A549 (cell line): ENCODE data around the gene RASGRP1.

Experiments
- CBX2 ChIP-seq: fragments of 200-600 bp; sonication (generic); IDR thresholded peaks from 2 replicates; pipeline ENCODE4 v1.6.1; 2016; ENCODE audit warnings: low read depth, mild to moderate bottlenecking, borderline replicate concordance
- CEBPB ChIP-seq, 2 experiments: fragments of >200 bp in 1 of 2; sonication (Bioruptor Twin) in 1 of 2; formaldehyde crosslinking in 1 of 2; IDR thresholded peaks; 2 replicates each; pipeline ENCODE4 v1.6.1; 2012 to 2016
- CHD4 ChIP-seq: fragments of 200-600 bp; sonication (generic); IDR thresholded peaks from 2 replicates; pipeline ENCODE4 v1.6.1; 2016; ENCODE audit warnings: antibody characterized with exemption, mild to moderate bottlenecking, borderline replicate concordance
- CTCF ChIP-seq: fragments of >200 bp; sonication (Bioruptor Twin); formaldehyde crosslinking; IDR thresholded peaks from 3 replicates; pipeline ENCODE4 v1.5.1; 2016
- EP300 ChIP-seq, 2 experiments: fragments of >200 bp; sonication (Bioruptor Twin); formaldehyde crosslinking; IDR thresholded peaks; 2 replicates in 1 of 2; 3 replicates in 1 of 2; pipeline ENCODE4 v1.6.1; 2016 to 2017
- ESRRA ChIP-seq: fragments of 150-350 bp; IDR thresholded peaks from 2 replicates; pipeline ENCODE4 v1.6.1; 2014; ENCODE audit warnings: mild to moderate bottlenecking, low read length, borderline replicate concordance
- FOXS1 ChIP-seq: fragments of 250-450 bp; sonication (Bioruptor Pico); IDR thresholded peaks from 2 replicates; pipeline ENCODE4 v1.5.0; 2020; ENCODE audit warnings: mild to moderate bottlenecking, moderate library complexity
- GATA3 ChIP-seq: IDR thresholded peaks from 2 replicates; pipeline ENCODE4 v1.6.1; 2012; ENCODE audit warnings: borderline replicate concordance
- HMGXB4 ChIP-seq: fragments of 250-450 bp; sonication (Bioruptor Pico); IDR thresholded peaks from 2 replicates; pipeline ENCODE4 v1.5.0; 2021; ENCODE audit warnings: mild to moderate bottlenecking, moderate library complexity, borderline replicate concordance
- JUNB ChIP-seq: fragments of >200 bp; sonication (Bioruptor Twin); formaldehyde crosslinking; IDR thresholded peaks from 2 replicates; pipeline ENCODE4 v1.6.1; 2016
- KDM1A ChIP-seq: fragments of 200-600 bp; sonication (generic); IDR thresholded peaks from 2 replicates; pipeline ENCODE4 v1.6.1; 2016; ENCODE audit warnings: low read depth, mild to moderate bottlenecking
- POLR2A ChIP-seq: IDR thresholded peaks from 2 replicates; pipeline ENCODE4 v1.6.1; 2012; ENCODE audit warnings: mild to moderate bottlenecking, low read length
- REST ChIP-seq: fragments of 200-600 bp; sonication (generic); IDR thresholded peaks from 2 replicates; pipeline ENCODE4 v1.6.1; 2016; ENCODE audit warnings: antibody characterized with exemption, mild to moderate bottlenecking, moderate library complexity
- SMC3 ChIP-seq: fragments of >200 bp; sonication (Bioruptor Twin); formaldehyde crosslinking; IDR thresholded peaks from 3 replicates; pipeline ENCODE4 v1.6.1; 2018; ENCODE audit warnings: inconsistent platforms

GRCh38 chr15:38547255-38547997 is 17.2 kb downstream of the RASGRP1 start:
- TF ChIP-seq JUNB (no peak), CTCF (no peak), POLR2A (no peak), REST (no peak), CBX2 (no peak), GATA3 (no peak), KDM1A (no peak), FOXS1 (CRISPR knock-in tag) (no peak), CHD4 (no peak), ESRRA (no peak), HMGXB4 (CRISPR knock-in tag) (no peak), SMC3 (no peak), EP300 (IDR thresholded peaks at IDR 0.05) (no peak), CEBPB (IDR thresholded peaks at IDR 0.05) (no peak)
